PC-3 (cell line): ENCODE results near the gene ADGRL3. TPM values are rescaled to one million over a fixed set of nuclear protein-coding genes. Genes with fewer than 3 reads are reported as not detected.
"Not testable (repeated sequence)": the region's sequence is repeated elsewhere in the genome, so short reads cannot be mapped to it uniquely, and the experiment has no call there.

ENCODE experiments used
- ATAC-seq: fragments of 200-7000 bp; cut with Tn5 transposase; 2 replicates; pipeline ENCODE4 v1.9.1; 2020; ENCODE audit warnings: mild to moderate bottlenecking, moderate library complexity
- BruUV-seq: library from RNA; stranded (reverse); fragments of 400-500 nt; replicated peaks from 2 replicates; lab custom pipeline; 2021; lab: Mats Ljungman, UMichigan
- CTCF ChIA-PET: fragments of 300-600 bp; sonication (Branson Sonifier 250); formaldehyde crosslinking; loops from one replicate; lab custom pipeline; 2022; ENCODE audit warnings: antibody characterized with exemption; lab: Charles Lee
- POLR2A ChIA-PET: fragments of 300-600 bp; sonication (Branson Sonifier 250); formaldehyde crosslinking; loops from one replicate; lab custom pipeline; 2022; ENCODE audit warnings: antibody characterized with exemption; ENCODE audit not compliant: unreplicated experiment; lab: Charles Lee
- DNase-seq: peaks from one replicate; pipeline ENCODE4 v3.0.0-alpha.2; 2015
- H2AFZ ChIP-seq: fragments of 300-600 bp; sonication (generic); 2 replicates; pipeline ENCODE4 v1.6.0; 2016; ENCODE audit warnings: antibody characterized with exemption, low read length
- H3F3A ChIP-seq: fragments of 300-600 bp; sonication (generic); one replicate; pipeline ENCODE4 v1.6.0; 2017; ENCODE audit warnings: antibody characterized with exemption, low read length, control low read depth, mild to moderate bottlenecking; ENCODE audit not compliant: unreplicated experiment
- H3K27ac ChIP-seq: fragments of 300-600 bp; sonication (generic); 2 replicates; pipeline ENCODE4 v1.5.1; 2016; ENCODE audit warnings: mild to moderate bottlenecking, low read length
- H3K27me3 ChIP-seq: fragments of 300-600 bp; sonication (generic); 2 replicates; pipeline ENCODE4 v1.6.1; 2016; ENCODE audit warnings: low read length, mixed read lengths
- H3K36me3 ChIP-seq: fragments of 300-600 bp; sonication (generic); 2 replicates; pipeline ENCODE4 v1.6.1; 2016; ENCODE audit warnings: low read depth, mixed run types, low read length, mixed read lengths
- H3K4me1 ChIP-seq: fragments of 300-600 bp; sonication (generic); 2 replicates; pipeline ENCODE4 v1.5.1; 2016; ENCODE audit warnings: low read length; ENCODE audit not compliant: insufficient read depth
- H3K4me2 ChIP-seq: fragments of 300-600 bp; sonication (generic); 2 replicates; pipeline ENCODE4 v1.6.0; 2016; ENCODE audit warnings: low read length
- H3K4me3 ChIP-seq: fragments of 300-600 bp; sonication (generic); 2 replicates; pipeline ENCODE4 v1.5.1; 2016; ENCODE audit warnings: mild to moderate bottlenecking, low read length, mixed read lengths
- H3K79me2 ChIP-seq: fragments of 300-600 bp; sonication (generic); 2 replicates; pipeline ENCODE4 v1.6.1; 2017; ENCODE audit warnings: low read length, mixed read lengths
- H3K9ac ChIP-seq: fragments of 300-600 bp; sonication (generic); 2 replicates; pipeline ENCODE4 v1.6.0; 2016; ENCODE audit warnings: mild to moderate bottlenecking, low read length
- H3K9me2 ChIP-seq: fragments of 300-600 bp; sonication (generic); replicated peaks from 2 replicates; pipeline ENCODE4 v1.6.1; 2016; ENCODE audit warnings: mixed run types, low read length, mixed read lengths
- H3K9me3 ChIP-seq: fragments of 300-600 bp; sonication (generic); 2 replicates; pipeline ENCODE4 v1.6.1; 2016; ENCODE audit warnings: low read length, mixed read lengths
- H4K20me1 ChIP-seq: fragments of 300-600 bp; sonication (generic); 2 replicates; pipeline ENCODE4 v1.6.1; 2016; ENCODE audit warnings: low read length, mixed read lengths
- EZH2 ChIP-seq: fragments of 300-600 bp; sonication (generic); IDR thresholded peaks from one replicate; pipeline ENCODE4 v1.6.1; 2017; ENCODE audit warnings: antibody characterized with exemption, mild to moderate bottlenecking, low read length; ENCODE audit not compliant: unreplicated experiment
- EZH2phosphoT487 ChIP-seq: fragments of 300-600 bp; sonication (generic); IDR thresholded peaks from 2 replicates; pipeline ENCODE4 v1.6.1; 2018; ENCODE audit warnings: mild to moderate bottlenecking, antibody characterized with exemption, low read length, borderline replicate concordance
- intact Hi-C: fragments of 100-400 bp; cut with micrococcal nuclease; formaldehyde crosslinking; loops from 2 replicates; pipeline ENCODE4 v1.9.0; 2023
- total RNA-seq: library from RNA; depleted of rRNA; stranded (reverse); fragments of >200 nt; gene quantifications from 2 replicates; pipeline ENCODE4 v1.2.3, GENCODE V29; 2014
- TF ChIP-seq, protein P1 (sequence below): fragments of 300-600 bp; sonication (generic); conservative IDR thresholded peaks from 2 replicates; pipeline ENCODE4 v1.5.1; 2017; ENCODE audit warnings: antibody characterized with exemption, low read depth, mild to moderate bottlenecking, low read length

Gene ADGRL3
- total RNA-seq, 1 experiment from 2014 or later: 0.66 TPM

DNA sequence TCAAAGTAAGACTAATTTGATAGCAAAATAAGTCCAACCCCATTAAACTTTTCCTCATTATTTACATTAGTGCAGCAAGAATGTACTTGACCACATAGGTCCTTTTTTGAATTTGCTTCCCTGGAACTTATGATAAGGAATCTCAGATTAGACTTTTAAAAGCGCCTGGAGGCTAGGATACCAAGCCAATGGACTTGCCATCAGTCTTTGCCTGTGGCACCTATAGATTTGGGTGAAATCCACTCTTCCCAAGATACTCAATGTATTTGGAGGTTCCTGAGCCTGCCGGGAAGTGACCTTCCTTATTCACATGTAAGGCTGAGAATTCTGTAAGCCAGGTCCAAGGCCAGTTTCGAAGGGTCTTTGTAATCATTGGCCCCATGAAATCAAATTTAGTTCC lies 553.6 kb downstream of the ADGRL3 start:
- ChIA-PET POLR2A (no interaction called here), CTCF (no interaction called here)
- H3K79me2 ChIP-seq: no peaks in the 10 kb centered on the region
- TF ChIP-seq, protein P1, sequence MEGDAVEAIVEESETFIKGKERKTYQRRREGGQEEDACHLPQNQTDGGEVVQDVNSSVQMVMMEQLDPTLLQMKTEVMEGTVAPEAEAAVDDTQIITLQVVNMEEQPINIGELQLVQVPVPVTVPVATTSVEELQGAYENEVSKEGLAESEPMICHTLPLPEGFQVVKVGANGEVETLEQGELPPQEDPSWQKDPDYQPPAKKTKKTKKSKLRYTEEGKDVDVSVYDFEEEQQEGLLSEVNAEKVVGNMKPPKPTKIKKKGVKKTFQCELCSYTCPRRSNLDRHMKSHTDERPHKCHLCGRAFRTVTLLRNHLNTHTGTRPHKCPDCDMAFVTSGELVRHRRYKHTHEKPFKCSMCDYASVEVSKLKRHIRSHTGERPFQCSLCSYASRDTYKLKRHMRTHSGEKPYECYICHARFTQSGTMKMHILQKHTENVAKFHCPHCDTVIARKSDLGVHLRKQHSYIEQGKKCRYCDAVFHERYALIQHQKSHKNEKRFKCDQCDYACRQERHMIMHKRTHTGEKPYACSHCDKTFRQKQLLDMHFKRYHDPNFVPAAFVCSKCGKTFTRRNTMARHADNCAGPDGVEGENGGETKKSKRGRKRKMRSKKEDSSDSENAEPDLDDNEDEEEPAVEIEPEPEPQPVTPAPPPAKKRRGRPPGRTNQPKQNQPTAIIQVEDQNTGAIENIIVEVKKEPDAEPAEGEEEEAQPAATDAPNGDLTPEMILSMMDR: no peak
- TF ChIP-seq EZH2 (no peak), EZH2phosphoT487 (no peak)
- H3F3A ChIP-seq: no peaks in the 10 kb centered on the region
- no peak overlapping the region for H3K9ac ChIP-seq
- no peak overlapping the region for H3K27ac ChIP-seq
- intact Hi-C loops: no loop called here
- H2AFZ ChIP-seq: no peak overlapping the region
- no peaks in the 10 kb centered on the region for H3K36me3 ChIP-seq
- no peaks in the 10 kb centered on the region for H3K9me3 ChIP-seq
- H3K27me3 ChIP-seq: no peaks in the 10 kb centered on the region
- H4K20me1 ChIP-seq: no peaks in the 10 kb centered on the region
- H3K4me1 ChIP-seq: no peaks in the 10 kb centered on the region
- BruUV-seq: no TSS peak
- ATAC-seq (no peak), DNase-seq (no peak)
- H3K4me3 ChIP-seq: no peak overlapping the region
- H3K9me2 ChIP-seq: no peaks in the 10 kb centered on the region
- no peak overlapping the region for H3K4me2 ChIP-seq

DNA sequence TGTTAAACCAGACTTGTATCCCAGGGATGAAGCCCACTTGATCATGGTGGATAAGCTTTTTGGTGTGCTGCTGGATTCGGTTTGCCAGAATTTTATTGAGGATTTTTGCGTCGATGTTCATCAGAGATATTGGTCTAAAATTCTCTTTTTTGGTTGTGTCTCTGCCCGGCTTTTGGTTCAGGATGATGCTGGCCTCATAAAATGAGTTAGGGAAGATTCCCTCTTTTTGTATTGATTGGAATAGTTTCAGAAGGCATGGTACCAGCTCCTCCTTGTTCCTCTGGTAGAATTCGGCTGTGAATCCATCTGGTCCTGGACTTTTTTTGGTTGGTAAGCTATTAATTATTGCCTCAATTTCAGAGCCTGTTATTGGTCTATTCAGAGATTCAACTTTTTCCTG lies 556.8 kb downstream of the ADGRL3 start:
- ATAC-seq, H3K9me3 ChIP-seq, DNase-seq, H3K4me1 ChIP-seq, H3F3A ChIP-seq, intact Hi-C loops, CTCF ChIA-PET, H3K79me2 ChIP-seq, BruUV-seq, H3K4me2 ChIP-seq, H3K4me3 ChIP-seq, H2AFZ ChIP-seq, H3K36me3 ChIP-seq, H3K9ac ChIP-seq, H3K27me3 ChIP-seq, H3K9me2 ChIP-seq, H3K27ac ChIP-seq, H4K20me1 ChIP-seq: not testable (repeated sequence)
- POLR2A ChIA-PET: interaction anchor here (0.6 kb wide), 1 partner anchor 97 kb away, joined by 4 read pairs; no protein-coding TSS in a partner anchor

DNA sequence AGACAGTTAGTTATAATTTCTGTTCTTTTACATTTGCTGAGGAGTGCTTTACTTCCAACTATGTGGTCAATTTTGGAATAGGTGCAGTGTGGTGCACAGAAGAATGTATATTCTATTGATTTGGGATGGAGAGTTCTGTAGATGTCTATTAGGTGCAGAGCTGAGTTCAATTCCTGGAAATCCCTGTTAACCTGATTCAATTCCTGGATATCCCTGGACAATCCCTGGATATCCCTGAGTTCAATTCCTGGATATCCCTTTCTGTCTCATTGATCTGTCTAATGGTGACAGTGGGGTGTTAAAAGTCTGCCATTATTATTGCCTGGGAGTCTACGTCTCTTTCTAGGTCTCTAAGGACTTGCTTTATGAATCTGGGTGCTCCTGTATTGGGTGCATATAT lies 557.9 kb downstream of the ADGRL3 start:
- H3F3A ChIP-seq, H3K27me3 ChIP-seq, H3K9me2 ChIP-seq, H3K79me2 ChIP-seq, H4K20me1 ChIP-seq, ATAC-seq, H2AFZ ChIP-seq, H3K4me2 ChIP-seq, H3K9me3 ChIP-seq, BruUV-seq, H3K4me3 ChIP-seq, H3K27ac ChIP-seq, POLR2A ChIA-PET, H3K36me3 ChIP-seq, CTCF ChIA-PET, DNase-seq, intact Hi-C loops, H3K4me1 ChIP-seq, H3K9ac ChIP-seq: not testable (repeated sequence)

DNA sequence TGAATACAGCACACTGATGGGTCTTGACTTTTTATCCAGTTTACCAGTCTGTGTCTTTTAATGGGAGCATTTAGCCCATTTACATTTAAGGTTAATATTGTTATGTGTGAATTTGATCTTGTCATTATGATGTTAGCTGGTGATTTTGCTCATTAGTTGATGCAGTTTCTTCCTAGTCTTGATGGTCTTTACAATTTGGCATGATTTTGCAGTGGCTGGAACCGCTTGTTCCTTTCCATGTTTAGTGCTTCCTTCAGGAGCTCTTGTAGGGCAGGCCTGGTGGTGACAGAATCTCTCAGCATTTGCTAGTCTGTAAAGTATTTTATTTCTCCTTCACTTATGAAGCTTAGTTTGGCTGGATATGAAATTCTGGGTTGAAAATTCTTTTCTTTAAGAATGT lies 558.5 kb downstream of the ADGRL3 start:
- CTCF ChIA-PET, H3K9me2 ChIP-seq, H3K9me3 ChIP-seq, BruUV-seq, POLR2A ChIA-PET, H3K79me2 ChIP-seq, H4K20me1 ChIP-seq, H3K9ac ChIP-seq, H3F3A ChIP-seq, H3K4me3 ChIP-seq, H3K4me1 ChIP-seq, H2AFZ ChIP-seq, H3K36me3 ChIP-seq, H3K27ac ChIP-seq, H3K4me2 ChIP-seq, H3K27me3 ChIP-seq, DNase-seq, ATAC-seq, intact Hi-C loops: not testable (repeated sequence)

DNA sequence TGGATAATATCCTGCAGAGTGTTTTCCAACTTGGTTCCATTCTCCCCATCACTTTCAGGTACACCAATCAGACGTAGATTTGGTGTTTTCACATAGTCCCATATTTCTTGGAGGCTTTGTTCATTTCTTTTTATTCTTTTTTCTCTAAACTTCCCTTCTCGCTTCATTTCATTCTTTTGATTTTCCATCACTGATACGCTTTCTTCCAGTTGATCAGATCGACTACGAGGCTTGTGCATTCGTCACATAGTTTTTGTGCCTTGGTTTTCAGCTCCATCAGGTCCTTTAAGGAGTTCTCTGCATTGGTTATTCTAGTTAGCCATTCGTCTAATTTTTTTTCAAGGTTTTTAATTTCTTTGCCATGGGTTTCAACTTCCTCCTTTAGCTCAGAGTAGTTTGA lies 559.1 kb downstream of the ADGRL3 start:
- H3K4me2 ChIP-seq, H3K4me3 ChIP-seq, H3K4me1 ChIP-seq, H3F3A ChIP-seq, H3K79me2 ChIP-seq, H3K9me2 ChIP-seq, POLR2A ChIA-PET, H3K27me3 ChIP-seq, H3K9me3 ChIP-seq, H4K20me1 ChIP-seq, CTCF ChIA-PET, ATAC-seq, H3K36me3 ChIP-seq, intact Hi-C loops, H2AFZ ChIP-seq, H3K9ac ChIP-seq, BruUV-seq, DNase-seq, H3K27ac ChIP-seq: not testable (repeated sequence)

DNA sequence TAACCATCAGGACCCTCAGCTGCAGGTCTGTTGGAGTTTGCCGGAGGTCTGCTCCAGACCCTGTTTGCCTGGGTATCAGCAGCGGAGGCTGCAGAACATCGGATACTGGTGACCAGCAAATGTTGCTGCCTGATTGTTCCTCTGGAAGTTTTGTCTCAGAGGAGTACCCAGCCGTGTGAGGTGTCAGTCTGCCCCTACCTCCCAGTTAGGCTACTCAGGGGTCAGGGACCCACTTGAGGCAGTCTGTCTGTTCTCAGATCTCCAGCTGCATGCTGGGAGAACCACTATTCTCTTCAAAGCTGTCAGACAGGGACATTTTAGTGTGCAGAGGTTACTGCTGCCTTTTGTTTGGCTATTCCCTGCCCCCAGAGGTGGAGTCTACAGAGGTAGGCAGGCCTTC lies 559.8 kb downstream of the ADGRL3 start:
- CTCF ChIA-PET: not testable (repeated sequence)

More for the DNA sequence above, 559.8 kb downstream of the ADGRL3 start:
- intact Hi-C loops, H3K9ac ChIP-seq, H3K9me3 ChIP-seq, H3F3A ChIP-seq, ATAC-seq, H3K27me3 ChIP-seq, H3K9me2 ChIP-seq, H2AFZ ChIP-seq, H3K4me1 ChIP-seq, H3K79me2 ChIP-seq, H4K20me1 ChIP-seq, H3K4me2 ChIP-seq, DNase-seq, H3K27ac ChIP-seq, BruUV-seq, POLR2A ChIA-PET, H3K4me3 ChIP-seq, H3K36me3 ChIP-seq: not testable (repeated sequence)
